IgD-negative memory B cell (primary cell): Measurements from ENCODE around the gene CCDC68. TPM values are rescaled to one million over a fixed set of nuclear protein-coding genes. Genes with fewer than 3 reads are reported as not detected.

Experiments
- H3K27ac Mint-ChIP-seq, 3 donors: one replicate each; pipeline ENCODE4 v1.8.0; 2020 to 2022; ENCODE audit warnings: mild to moderate bottlenecking in 3 of 3, mixed read lengths in 3 of 3, moderate library complexity in 1 of 3
- H3K27me3 Mint-ChIP-seq: one replicate; pipeline ENCODE4 v1.8.0; 2021; ENCODE audit warnings: mixed read lengths
- H3K36me3 Mint-ChIP-seq: one replicate; pipeline ENCODE4 v1.8.0; 2020; ENCODE audit warnings: mild to moderate bottlenecking, mixed read lengths
- H3K4me1 Mint-ChIP-seq, 3 donors: one replicate each; pipeline ENCODE4 v1.8.0; 2020 to 2022; ENCODE audit warnings: mixed read lengths in 3 of 3, mild to moderate bottlenecking in 1 of 3
- H3K4me3 Mint-ChIP-seq, 4 donors: one replicate each; pipeline ENCODE4 v1.8.0; 2020 to 2022; ENCODE audit warnings: mild to moderate bottlenecking in 4 of 4, mixed read lengths in 4 of 4, moderate library complexity in 3 of 4
- H3K9me3 Mint-ChIP-seq, 3 donors: one replicate each; pipeline ENCODE4 v1.8.0; 2020 to 2021; ENCODE audit warnings: mixed read lengths in 3 of 3, mild to moderate bottlenecking in 1 of 3
- polyA plus RNA-seq: library from polyadenylated mRNA; unstranded; fragments of 300-500 nt; fragmentation: Illumina TruSeq; gene quantifications from one replicate; pipeline ENCODE4 v1.2.3, GENCODE V29; 2021

Gene CCDC68, protein sequence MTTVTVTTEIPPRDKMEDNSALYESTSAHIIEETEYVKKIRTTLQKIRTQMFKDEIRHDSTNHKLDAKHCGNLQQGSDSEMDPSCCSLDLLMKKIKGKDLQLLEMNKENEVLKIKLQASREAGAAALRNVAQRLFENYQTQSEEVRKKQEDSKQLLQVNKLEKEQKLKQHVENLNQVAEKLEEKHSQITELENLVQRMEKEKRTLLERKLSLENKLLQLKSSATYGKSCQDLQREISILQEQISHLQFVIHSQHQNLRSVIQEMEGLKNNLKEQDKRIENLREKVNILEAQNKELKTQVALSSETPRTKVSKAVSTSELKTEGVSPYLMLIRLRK
- not detected for polyA plus RNA-seq

DNA sequence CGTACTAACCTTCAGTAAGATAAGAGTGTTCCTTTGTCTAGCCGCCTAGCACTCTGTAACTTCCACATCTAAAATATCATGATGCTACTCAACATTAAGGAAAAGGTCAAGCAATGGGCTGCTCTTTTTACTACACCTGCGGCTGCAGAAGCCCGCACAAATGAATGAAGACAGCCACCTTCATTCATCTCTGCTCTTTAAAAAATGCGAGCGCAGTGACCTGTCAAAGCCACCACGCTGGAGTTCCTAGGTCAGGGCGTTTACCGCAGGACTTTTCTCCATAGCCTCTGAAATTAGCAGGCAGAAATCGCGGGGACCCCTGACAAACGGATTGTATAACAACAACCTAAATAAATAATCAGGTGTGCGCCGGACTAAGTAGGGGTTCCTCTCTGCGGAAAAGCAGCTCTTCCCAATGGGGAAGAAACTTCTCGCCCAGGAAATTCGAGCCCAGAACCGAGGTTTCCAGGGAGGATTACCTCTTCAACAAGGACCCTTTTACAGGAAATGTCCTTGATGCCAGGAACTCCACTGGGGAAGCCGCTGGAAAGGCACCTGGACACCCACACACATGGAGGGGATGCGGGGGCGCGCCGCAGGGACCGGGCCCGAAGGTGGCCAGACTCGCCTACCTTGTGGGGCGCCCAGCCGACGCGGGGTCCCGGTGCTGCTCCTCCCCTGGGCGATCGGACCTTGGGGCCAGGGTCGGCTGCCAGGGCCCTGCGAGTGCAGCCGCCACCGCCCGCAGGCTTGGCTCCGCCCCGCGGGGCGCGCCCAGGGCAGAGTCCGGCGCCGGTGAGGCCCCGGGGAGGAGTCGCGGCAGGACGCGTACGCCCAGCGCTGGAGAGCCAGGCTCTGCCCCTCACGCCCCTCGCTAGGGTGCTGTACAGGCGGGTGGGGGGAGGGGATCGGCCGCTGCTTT lies at the start of gene CCDC68:
Gene CCDC68, minus strand, starts transcription at position 758 of the 922 bp plus-strand sequence. CDS start 16,670 bp downstream, outside the sequence.
- peaks cover 1 to 4% (median 3%) of the 10 kb centered on the region in 3 donors for H3K4me1 Mint-ChIP-seq
- peaks cover 20% of the 10 kb centered on the region for H3K27me3 Mint-ChIP-seq
- H3K4me3 Mint-ChIP-seq = peak within 1 kb of the TSS in 3 of 4 donors; percentile 13 to 65 (median 52)
- no peaks in the 10 kb centered on the region for H3K36me3 Mint-ChIP-seq
- H3K9me3 Mint-ChIP-seq = peaks cover 0 to 2% (median 2%) of the 10 kb centered on the region in 3 donors
- H3K27ac Mint-ChIP-seq = no peak within 1 kb of the TSS

GRCh38 chr18:55007602-55008001 lies 48.3 kb upstream of the CCDC68 start:
- Mint-ChIP-seq H3K4me3 (no peak overlapping the region), H3K4me1 (no peaks in the 10 kb centered on the region), H3K27ac (no peak overlapping the region), H3K9me3 (peaks cover 0 to 1% (median 0%) of the 10 kb centered on the region in 3 donors), H3K36me3 (no peaks in the 10 kb centered on the region), H3K27me3 (no peaks in the 10 kb centered on the region)

DNA sequence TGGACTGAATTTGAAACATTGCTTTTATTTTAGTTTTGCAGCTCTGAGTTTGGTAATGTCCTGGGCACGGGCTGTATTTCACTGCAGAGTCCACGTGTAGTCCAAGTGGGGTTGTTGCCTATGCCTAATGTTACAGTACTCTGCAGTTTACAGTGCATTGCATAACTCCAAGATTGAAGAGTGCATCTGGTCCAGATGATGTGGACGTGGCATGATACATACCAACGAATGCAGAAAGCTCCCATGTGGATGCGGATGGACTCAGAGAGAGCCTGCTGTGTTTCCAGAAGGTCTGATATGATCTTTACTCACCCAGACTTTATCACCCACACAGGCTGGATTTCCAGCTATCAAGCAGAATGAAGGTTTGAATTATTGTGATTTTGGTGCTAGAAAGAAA lies 44.4 kb upstream of the CCDC68 start:
- Mint-ChIP-seq H3K4me3 (no peak overlapping the region), H3K36me3 (peaks cover 2% of the 10 kb centered on the region), H3K27me3 (no peaks in the 10 kb centered on the region), H3K4me1 (no peaks in the 10 kb centered on the region), H3K27ac (no peak overlapping the region), H3K9me3 (peaks cover 0 to 1% (median 0%) of the 10 kb centered on the region in 3 donors)

- H3K27me3 Mint-ChIP-seq = no peaks in the 10 kb centered on the region
- no peaks in the 10 kb centered on the region for H3K4me1 Mint-ChIP-seq
- H3K36me3 Mint-ChIP-seq = peaks cover 2% of the 10 kb centered on the region
- peaks cover 0 to 1% (median 0%) of the 10 kb centered on the region in 3 donors for H3K9me3 Mint-ChIP-seq
- no peak overlapping the region for H3K4me3 Mint-ChIP-seq
- no peak overlapping the region for H3K27ac Mint-ChIP-seq
These were observed 43.0 kb upstream of the CCDC68 start for GRCh38 chr18:55002261-55002660.

GRCh38 chr18:55001394-55002024 lies 42.2 kb upstream of the CCDC68 start:
- Mint-ChIP-seq H3K4me3 (no peak overlapping the region), H3K27ac (no peak overlapping the region), H3K4me1 (no peaks in the 10 kb centered on the region), H3K9me3 (peaks cover 0 to 1% (median 0%) of the 10 kb centered on the region in 3 donors), H3K36me3 (peaks cover 2% of the 10 kb centered on the region), H3K27me3 (no peaks in the 10 kb centered on the region)

DNA sequence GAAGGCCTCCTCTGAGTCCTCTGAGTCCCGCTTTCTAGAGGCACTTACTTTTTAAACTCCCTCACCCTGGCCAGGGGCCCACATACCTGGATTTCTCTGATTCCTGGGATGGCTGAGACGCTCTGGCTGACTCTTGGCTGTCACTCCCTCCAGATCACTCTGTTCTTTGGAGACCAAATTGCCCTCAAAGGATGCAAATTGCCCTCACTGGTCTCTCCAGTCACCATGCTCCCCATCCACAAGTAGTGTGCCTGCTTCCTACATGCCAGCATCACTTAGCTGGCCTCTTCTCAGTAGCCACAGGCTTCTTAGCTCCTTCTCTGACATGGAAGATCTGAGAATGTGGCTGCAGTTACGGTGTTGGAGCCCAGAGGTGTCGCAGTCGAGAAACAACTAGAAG lies 41.3 kb upstream of the CCDC68 start:
- H3K4me1 Mint-ChIP-seq = no peaks in the 10 kb centered on the region
- H3K9me3 Mint-ChIP-seq = peaks cover 0 to 1% (median 1%) of the 10 kb centered on the region in 3 donors
- no peaks in the 10 kb centered on the region for H3K27me3 Mint-ChIP-seq
- no peak overlapping the region for H3K27ac Mint-ChIP-seq
- no peak overlapping the region for H3K4me3 Mint-ChIP-seq
- peaks cover 2% of the 10 kb centered on the region for H3K36me3 Mint-ChIP-seq

DNA sequence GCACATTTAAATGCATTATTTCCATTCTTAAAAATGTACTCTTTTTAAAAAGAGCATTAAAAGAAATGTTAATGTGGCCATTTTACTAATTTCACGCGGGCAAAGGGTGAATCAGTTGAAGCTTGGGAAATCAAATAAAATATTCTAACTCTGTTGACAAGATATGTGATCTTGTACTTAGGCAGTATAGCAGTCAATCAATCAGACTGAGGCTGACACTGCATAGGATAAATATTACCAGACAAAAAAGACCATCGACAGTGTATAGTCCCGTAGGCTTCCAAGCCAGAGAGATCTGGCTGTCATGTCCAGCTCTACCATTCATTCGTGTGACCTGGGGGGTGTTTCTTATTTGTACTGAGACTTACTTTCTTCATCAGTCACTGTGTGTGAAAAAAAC lies 39.8 kb upstream of the CCDC68 start:
- H3K9me3 Mint-ChIP-seq = peaks cover 0 to 3% (median 0%) of the 10 kb centered on the region in 3 donors
- H3K4me3 Mint-ChIP-seq = no peak overlapping the region
- no peaks in the 10 kb centered on the region for H3K27me3 Mint-ChIP-seq
- no peak overlapping the region for H3K27ac Mint-ChIP-seq
- peaks cover 4% of the 10 kb centered on the region for H3K36me3 Mint-ChIP-seq
- peaks cover 0 to 2% (median 0%) of the 10 kb centered on the region in 3 donors for H3K4me1 Mint-ChIP-seq

DNA sequence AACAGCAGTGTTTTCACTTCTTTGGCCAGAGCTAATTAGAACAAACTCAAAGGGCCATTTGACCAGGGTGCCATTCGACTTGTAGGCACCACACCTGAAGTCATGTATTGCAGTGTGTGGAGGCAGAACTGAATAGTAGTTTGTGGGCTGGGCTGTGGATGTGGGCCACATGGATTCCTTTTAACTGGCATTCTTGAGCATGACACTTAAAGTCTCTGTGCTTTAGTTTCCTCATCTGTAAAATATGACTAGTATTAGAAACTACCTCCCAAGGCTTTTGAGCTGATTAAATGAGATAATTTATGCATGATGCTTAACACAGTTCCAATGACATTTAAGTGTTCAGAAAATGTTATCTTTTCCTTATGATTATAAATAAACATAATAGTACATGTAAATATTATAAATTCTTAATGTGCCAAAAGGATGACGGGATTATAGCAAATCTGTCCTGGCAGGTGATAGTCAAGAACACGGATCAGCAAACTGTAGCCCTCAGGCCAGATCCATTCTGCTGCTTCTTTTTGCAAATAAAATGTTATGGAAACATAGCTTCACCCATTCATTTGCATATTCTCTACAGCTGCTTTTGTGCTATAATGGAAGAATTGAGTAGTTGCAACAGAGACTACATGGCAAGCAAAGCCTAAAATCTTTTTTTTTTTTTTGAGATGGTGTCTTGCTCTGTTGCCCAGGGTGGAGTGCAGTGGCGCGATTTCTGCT lies 36.3 kb upstream of the CCDC68 start:
- Mint-ChIP-seq H3K36me3 (peaks cover 3% of the 10 kb centered on the region), H3K9me3 (peaks cover 0 to 3% (median 0%) of the 10 kb centered on the region in 3 donors), H3K27me3 (no peaks in the 10 kb centered on the region), H3K4me3 (no peak overlapping the region), H3K27ac (no peak overlapping the region), H3K4me1 (peaks cover 0 to 4% (median 3%) of the 10 kb centered on the region in 3 donors)

DNA sequence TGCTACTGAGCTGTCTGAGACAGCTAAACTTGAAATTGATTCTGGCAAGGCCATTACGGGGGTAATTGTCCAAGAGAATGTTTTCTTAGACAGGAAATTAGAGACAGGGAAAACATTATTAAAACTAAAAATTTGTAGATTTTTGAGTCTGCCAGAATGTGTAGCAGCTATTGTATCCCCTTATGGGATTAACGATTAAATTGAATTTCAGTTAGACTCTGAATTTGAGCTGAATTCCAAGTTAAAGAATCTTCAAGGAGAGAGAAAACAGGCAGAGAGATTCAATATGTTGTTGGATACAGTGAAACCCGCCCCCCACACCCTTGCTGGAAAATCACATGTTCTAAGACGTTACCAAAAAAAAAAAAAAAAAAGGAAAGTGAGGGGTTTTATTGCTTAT lies 32.7 kb upstream of the CCDC68 start:
- Mint-ChIP-seq H3K36me3 (peaks cover 1% of the 10 kb centered on the region), H3K4me3 (no peak overlapping the region), H3K9me3 (peaks cover 0 to 3% (median 0%) of the 10 kb centered on the region in 3 donors), H3K27ac (no peak overlapping the region), H3K4me1 (peaks cover 0 to 4% (median 3%) of the 10 kb centered on the region in 3 donors), H3K27me3 (no peaks in the 10 kb centered on the region)

DNA sequence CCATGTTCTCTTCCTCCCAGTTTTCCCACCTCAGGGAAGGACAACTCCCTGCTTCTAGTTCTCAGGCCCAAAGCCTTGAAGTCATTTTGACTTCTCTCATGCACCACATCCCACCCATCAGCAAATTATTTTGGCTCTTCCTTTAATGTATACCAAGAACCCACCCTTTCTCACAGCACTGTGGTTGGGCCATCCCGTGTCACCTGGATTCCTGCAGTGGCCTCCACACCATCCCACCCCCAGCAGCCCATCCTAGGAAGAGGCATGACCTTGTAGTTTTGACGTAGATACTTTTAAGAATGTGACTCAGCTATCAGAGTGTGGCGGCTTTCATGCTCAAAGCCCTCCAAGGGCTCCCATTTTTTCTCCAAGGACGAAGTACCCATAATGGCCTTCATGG lies 25.6 kb upstream of the CCDC68 start:
- Mint-ChIP-seq H3K36me3 (no peaks in the 10 kb centered on the region), H3K27ac (no peak overlapping the region), H3K4me1 (peaks cover 0 to 3% (median 0%) of the 10 kb centered on the region in 3 donors), H3K27me3 (no peaks in the 10 kb centered on the region), H3K9me3 (no peaks in the 10 kb centered on the region), H3K4me3 (no peak overlapping the region)

DNA sequence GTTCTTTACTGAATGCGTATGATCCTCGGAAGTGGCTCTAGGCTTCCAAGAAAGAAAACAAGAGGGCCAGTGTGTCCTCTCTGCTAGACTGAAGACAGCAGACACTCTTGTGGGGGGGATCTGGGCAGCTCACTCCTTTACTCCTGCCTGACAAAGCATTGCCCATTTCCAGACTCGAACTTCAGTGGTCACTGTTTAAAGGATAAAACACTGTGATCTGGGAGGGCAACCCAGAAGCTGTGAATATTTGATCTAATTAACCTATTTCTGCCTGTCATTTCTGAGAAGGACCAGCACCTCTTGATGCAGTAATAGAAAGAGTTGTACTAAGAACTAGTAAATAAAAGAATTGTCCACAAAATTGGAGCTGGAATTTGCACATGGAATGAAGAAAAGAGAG lies 24.5 kb upstream of the CCDC68 start:
- Mint-ChIP-seq H3K4me3 (no peak overlapping the region), H3K36me3 (no peaks in the 10 kb centered on the region), H3K27me3 (no peaks in the 10 kb centered on the region), H3K9me3 (no peaks in the 10 kb centered on the region), H3K27ac (no peak overlapping the region), H3K4me1 (peaks cover 0 to 3% (median 0%) of the 10 kb centered on the region in 3 donors)

DNA sequence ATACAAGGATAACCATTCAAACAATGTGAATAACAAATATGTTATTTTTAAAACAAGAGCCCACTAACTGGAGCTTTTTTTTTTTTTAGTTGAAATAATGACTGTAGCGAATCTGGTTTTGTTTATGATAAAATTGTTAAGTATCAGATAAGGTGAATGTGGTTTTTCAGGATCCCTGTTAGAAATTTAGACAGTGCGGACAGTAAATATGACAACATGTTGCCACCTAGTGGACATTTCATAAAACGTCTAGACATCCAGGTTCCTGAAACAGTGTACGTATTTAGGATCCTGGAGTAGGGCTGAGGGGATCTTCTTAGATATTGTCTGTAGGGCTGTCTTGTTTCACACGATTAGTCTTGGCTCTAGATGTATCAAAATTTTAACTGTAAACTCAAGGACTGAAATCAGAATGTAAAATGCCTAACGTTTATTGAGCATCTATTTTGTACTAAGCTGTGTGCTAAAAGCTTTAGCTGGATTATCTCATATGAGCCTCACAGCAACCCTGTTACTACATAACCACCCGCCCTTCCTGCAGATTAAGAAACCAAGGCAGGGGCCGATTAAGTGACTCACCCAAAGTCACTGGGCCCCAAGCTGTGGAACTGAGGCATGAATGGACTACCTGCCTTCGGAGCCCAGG lies 23.9 kb upstream of the CCDC68 start:
- Mint-ChIP-seq H3K9me3 (no peaks in the 10 kb centered on the region), H3K27ac (no peak overlapping the region), H3K4me3 (no peak overlapping the region), H3K4me1 (peaks cover 0 to 3% (median 0%) of the 10 kb centered on the region in 3 donors), H3K27me3 (no peaks in the 10 kb centered on the region), H3K36me3 (no peaks in the 10 kb centered on the region)

DNA sequence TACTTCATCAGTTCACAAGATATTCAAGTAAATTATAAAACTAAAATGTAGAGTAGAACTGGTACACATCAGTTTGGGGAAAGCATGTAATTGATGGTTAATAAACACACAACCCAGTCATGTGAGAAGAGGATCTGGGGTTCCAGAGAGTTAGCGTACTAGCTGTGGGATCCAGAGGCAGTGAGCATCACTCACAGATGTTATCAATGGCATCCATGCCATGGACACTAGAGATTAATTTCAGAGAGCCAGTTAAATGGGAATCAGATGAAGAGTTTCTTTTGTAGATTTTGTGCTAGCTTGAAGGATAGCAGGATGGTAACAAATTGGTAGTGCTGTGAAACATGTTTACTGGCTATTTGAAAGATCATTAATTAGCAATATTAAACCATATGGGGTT lies 21.8 kb upstream of the CCDC68 start:
- peaks cover 0 to 3% (median 0%) of the 10 kb centered on the region in 3 donors for H3K4me1 Mint-ChIP-seq

DNA sequence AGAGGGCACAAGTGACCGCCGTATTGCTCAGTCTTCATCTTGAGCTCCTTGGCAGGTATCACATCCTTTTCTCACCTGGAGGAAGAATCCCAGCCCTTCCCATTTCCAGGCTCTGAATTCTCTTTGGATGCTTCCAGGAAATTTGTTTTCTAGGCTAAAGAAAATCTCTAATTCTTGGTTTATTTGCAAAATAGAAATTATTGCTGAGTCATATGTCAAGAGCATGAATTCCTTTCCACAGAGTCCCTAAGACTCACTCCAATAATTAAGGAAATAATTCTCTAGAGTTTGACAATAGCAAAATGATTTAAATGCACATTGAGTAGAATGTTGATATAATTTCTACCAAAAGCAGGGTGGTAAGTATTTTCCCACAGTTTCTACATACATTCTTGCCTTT lies 16.3 kb upstream of the CCDC68 start:
- no peaks in the 10 kb centered on the region for H3K4me1 Mint-ChIP-seq
- H3K27ac Mint-ChIP-seq = no peak overlapping the region
- H3K36me3 Mint-ChIP-seq = peaks cover 2% of the 10 kb centered on the region

More for the DNA sequence above, 21.8 kb upstream of the CCDC68 start:
- no peaks in the 10 kb centered on the region for H3K27me3 Mint-ChIP-seq
- no peak overlapping the region for H3K4me3 Mint-ChIP-seq
- no peaks in the 10 kb centered on the region for H3K36me3 Mint-ChIP-seq
- H3K9me3 Mint-ChIP-seq = no peaks in the 10 kb centered on the region
- no peak overlapping the region for H3K27ac Mint-ChIP-seq

More for the DNA sequence above, 16.3 kb upstream of the CCDC68 start:
- Mint-ChIP-seq H3K4me3 (no peak overlapping the region), H3K27me3 (no peaks in the 10 kb centered on the region), H3K9me3 (no peaks in the 10 kb centered on the region)
